Measurements from ENCODE around the gene SAMD13.

- no peak for TF ChIP-seq SIN3A (IDR thresholded peaks at IDR 0.05; ENCODE audit: borderline replicate concordance, insufficient read depth, low read depth, low read length)
- TF ChIP-seq CTCF (IDR thresholded peaks at IDR 0.05) = no peak
- no peak for TF ChIP-seq REST (IDR thresholded peaks at IDR 0.05; ENCODE audit: insufficient read depth in 1 of 2, low read depth in 2 of 2, low read length in 1 of 2)
- no peak for TF ChIP-seq POLR2AphosphoS5 (IDR thresholded peaks at IDR 0.05; ENCODE audit: low read depth, low read length)
- TF ChIP-seq TCF7L2 (IDR thresholded peaks at IDR 0.05; ENCODE audit: low read depth, low read length) = no peak
Measured at GRCh38 chr1:84259989-84260388, 41.5 kb upstream of the SAMD13 start.

All from Panc1 (cell line).